ENCODE measurements around the gene ECSCR.
A peak's percentile ranks its signal among the peaks of the same experiment; 100 is the strongest.

The ECSCR gene

DNA sequence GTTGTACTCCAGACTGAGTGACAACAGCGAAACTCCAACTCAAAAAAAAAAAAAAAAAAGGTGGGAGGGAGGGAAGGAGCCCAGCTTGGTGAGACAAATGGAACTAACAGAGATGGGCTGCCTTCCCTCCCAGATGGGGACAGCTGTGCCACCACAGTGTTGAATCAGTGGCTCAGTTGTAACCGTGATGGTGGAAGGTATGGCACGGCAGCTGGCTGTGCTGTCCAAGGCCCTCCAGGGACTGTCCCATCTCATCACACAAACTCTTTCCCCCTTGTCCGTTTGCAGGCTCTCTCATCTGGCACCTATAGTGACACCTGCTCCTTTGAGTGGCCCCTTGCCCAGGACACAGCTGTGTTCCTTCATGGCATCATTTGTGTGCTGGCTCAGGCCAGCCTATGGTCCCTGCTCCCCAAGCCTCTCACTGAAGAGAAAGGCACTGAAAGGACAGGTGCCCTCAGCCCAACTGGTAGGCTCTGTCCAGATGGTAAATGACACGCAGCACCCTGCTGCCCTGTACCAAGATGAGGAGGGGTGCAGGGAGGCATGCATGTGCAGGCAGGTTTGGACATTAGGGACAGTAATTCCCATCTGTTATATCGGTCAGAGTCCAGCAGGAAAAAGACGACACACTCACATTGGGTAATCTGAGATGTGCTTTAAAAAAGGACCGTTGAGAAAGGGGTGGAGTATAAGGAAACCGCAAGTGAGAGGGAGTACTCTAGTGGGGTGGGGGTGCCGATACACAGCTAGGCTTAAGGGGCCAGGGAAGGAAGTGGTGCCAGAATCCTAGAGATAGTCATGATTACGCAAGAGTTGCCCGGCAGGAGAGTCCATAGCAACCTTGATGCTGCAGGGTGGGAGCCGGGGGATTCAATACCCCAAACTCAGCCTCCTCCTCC lies 12.6 kb upstream of the ECSCR start:
- DNase-seq (ENCODE audit: low read depth, low spot score) = no peak

DNA sequence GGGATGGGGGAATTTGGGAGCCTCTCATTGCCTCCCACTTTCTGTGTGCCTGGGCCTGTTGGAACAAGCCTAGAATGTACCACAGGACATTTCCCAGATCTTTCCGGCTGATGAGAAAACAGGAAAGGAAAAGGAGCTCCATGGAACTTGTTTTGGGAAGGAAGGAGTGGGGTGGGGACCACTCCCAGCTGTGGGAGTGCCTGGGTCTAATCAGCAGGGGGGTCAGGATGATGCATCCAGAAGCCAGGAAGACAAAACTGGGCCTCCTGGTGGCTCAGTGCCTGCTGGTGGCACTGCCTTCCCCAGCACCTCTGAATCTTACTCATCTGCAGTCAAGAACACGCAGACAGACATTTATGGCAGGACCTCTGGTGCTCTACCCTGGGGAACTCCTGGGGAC lies 11.0 kb upstream of the ECSCR start:
- no peak for DNase-seq (ENCODE audit: low read depth, low spot score)

DNA sequence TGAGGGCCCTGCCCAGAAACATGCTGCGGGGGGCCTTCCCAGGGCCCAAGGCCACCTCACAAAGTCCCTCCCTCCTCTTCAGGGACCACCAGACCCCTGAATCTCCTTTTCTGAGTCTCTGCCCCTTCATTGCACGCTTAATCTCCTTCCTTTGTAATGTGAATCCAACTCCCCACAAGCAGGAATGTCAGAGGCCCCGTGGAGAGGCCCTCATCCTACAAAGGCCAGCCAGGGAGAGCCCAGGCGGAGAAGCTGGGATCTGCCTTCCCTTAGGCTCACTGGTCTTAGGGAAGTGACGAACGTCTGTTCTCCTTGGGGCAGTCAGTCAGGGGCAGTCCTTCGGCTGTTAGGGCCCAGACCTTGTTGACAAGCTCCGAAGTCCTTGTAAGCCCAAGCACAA lies 10.6 kb upstream of the ECSCR start:
- DNase-seq (ENCODE audit: low read depth, low spot score) = no peak

DNA sequence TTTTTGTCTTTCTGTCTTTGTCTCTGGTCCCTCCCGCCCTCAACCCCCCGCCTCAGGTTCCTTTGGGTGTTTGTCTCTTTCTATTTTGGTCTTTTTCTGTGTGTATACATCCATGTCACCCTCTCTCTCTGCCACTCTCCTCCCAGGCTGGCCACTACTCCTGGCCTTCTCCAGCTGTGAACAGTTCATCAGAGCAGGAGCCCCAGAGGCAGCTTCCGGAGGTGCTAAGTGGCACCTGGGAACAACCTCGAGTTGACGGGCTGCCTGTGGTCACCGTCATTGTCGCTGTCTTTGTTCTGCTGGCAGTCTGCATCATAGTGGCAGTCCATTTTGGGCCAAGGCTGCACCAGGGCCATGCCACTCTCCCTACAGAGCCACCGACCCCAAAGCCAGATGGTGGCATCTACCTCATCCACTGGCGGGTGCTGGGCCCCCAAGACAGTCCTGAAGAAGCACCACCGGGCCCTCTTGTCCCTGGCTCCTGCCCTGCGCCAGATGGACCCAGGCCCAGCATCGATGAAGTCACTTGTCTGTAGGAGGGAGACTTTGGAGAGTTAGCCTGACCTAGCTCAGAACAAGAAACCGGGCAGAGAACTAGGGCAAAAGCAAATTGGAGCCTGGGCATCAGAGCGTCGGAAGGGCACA lies 10.0 kb upstream of the ECSCR start:
- no peak for DNase-seq (ENCODE audit: low read depth, low spot score)

DNA sequence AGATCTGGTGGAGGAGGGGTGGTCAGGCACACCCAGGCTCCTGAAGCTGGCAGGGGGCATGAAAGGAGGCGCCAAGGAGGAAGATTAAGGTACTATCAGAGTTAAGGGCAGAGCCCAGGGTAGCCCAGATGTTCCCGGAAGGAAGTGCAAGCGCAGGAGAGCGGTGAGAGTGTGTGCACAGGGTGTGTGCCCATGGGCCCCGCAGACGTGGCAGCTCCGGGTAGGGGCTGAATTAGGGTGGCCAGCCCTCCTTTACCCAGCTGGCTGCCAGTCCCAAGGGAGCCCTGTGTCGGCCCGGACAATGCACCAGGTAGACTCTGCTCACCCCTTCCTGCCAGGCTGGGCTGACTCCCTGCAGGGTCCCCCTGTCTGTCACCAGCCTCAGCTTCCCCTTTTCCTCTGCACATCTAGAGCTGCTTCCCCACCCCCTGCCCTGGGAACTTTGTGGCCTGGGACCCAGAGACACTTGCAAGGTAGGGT lies 8.3 kb upstream of the ECSCR start, which contains the start of gene SMIM33:
Gene SMIM33 (plus strand): TSS at position 184 of the 480 bp plus-strand sequence. CDS start 118 bp downstream, at position 302.
- no peak for DNase-seq (ENCODE audit: low read depth, low spot score)

DNA sequence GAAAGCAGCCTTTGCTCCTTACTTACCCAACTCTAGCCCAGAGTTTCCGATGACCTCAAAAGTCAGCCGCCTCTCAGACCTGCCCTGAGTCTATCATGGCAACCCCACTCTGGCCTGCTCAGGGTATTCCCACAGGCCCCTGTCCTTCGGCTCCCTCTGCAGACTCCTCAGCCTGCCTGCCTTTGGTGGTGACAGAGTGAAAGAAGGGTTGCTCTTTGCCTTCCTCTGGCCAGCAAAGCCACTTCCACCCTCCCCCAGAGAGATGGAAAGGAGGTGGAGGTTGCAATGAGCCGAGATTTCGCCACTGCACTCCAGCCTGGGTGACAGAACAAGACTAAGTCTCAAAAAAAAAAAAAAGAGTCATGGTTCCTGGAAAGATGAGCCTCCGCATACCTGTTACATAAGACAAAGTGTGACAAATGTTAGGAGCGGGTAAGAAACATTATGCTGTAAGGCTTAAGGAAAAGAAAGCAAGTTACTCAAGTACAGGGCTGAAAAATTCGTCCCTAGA lies 5.9 kb upstream of the ECSCR start:
- DNase-seq (ENCODE audit: low read depth, low spot score) = no peak

DNA sequence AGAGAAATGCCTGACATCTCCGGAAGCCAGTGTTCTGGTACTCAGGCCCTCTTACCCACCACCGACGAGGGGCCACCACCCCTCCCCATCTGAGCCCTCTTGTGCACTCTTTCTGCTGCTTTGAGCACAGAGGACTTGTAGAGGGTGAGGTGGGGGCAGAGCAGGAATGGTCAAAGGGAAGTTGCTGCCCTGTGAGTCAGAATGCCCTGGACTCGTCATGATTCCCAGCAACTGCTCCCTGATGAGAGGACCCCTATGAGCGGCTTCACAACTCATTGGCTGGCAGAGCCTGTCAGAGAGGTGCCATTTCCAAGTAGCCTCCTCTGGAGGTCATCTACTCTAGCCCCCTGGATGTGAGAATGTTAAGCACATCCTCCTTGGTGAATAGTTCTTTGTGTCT lies 845 bp downstream of the ECSCR start:
- no peak for DNase-seq (ENCODE audit: low read depth, low spot score)

DNA sequence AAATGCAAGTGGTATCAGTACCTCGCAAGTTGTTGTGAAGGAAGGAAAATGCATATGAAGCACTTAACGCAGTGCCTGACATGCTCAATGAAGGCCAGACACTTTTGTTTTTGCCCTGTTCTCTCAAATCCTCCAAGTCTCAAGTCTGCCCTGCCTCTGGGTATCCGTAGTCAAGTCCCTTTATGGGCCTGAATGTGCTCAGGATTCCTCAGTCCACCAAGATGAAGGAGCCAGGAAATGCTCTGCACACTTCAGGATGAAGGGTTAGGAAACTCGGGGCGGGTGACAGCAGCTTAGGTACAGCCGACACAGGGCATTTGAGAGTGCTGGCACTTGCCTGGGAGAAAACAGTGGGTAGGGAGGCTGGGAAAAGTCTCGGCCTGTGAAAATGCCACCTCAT lies 1.4 kb downstream of the ECSCR start:
- DNase-seq (ENCODE audit: low read depth, low spot score) = no peak

DNA sequence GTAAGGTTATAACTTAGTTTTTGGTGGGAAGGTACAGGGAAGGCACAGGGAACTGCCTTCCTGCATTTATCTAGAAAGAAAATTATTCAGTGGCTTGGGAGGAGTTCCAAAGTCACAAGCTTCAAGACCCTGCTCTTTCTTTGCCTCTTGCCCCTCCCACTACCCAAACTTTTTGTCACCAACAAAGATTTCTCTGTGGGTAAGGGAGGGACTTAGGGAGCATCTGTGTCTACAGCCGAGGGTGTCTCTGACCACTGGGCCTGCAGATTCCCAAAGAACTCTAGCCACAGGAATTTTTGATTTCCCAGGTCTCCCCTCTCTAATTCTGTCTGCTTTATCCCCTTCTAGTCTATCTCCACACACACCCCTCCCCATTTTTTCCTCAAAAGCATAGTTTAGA lies 2.1 kb downstream of the ECSCR start:
- no peak for DNase-seq (ENCODE audit: low read depth, low spot score)

DNA sequence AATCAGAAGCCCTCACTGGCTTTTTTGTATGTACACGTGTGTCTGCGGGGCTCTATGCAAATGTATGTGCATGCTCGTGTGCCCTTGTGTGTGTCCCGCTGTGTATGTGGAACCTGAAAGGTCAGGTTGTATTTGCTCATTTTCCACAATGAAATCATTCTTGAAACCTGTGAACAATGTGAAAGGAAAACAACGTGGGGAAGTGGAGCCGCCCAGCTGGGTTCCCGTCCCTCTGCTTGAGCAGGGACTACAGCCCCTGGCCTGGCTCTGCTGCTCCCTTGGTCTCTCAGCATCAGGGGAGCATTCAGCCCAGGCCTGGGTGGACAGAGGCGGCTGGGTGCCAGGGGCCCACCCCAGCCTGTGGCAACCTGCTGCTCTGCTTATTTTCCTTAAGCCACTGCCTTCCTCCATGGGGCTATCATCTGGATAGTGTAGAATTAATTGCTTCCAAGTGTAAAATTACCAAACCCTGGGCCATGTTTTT lies 3.0 kb downstream of the ECSCR start:
- DNase-seq (ENCODE audit: low read depth, low spot score) = no peak

DNA sequence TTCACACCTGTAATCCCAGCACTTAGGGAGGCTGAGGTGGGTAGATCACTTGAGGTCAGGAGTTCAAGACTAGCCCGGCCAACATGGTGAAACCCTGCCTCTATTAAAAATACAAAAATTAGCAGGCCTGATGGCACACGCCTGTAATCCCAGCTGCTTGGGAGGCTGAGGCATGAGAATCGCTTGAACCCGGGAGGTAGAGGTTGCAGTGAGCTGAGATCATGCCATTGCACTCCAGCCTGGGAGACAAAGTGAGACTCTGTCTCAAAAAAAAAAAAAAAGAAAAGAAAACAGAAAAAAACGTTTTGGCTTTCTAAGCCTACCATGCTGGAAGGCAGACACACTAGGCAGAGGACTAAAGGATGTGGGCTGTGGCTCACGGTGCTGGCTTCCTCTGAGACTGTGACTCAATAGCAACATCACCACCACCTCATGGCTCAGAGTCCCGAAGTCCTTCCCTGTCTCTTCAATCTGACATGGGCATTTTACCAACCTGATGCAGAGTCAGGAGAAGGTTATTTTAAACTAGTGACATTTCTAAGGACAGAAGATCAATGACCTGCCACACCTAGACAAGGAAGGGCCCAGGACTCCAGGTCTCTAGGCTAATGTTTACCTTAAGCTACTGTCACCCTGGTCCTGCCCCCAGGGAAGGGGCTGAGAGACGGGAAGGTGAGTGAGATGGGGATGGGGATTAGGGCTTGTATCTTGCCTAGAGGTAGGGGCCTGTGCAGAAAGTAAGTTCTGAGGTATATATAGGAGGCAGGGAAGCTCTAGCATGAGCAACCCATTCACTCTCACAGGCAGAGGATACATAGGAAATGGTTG lies 3.7 kb downstream of the ECSCR start:
- DNase-seq (ENCODE audit: low read depth, low spot score) = peak; percentile 29

DNA sequence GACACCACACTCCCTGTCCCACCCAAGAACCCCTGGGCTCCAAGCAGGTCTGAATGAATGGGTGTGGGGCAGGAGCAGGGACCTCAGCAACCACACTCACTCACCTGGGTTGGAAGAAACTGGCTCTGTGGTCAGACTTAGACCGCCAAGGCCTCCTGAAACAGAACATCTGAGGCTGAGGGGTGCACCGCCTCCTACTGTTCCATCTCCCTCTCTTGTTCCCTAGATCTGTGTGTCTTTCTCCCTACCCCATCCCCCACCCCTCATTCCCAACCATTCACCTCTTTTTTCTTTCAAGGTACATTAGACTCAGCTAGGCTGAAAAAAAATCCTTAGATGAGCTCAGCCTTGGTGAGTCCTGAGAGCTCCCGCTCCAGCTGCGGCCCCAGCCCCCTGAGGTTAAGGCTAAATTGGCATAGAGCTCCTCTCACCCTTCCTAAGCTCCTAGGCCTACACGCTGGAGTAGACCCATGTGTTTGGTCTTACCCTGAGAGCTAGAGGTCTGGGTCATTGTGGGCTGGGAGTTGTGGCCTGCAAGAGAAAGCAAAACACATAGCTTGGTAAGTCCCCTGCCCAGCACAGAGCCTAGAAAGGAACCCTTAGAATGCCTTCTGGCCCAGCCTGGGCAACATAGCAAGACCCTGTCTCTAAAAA lies 4.8 kb downstream of the ECSCR start:
- no peak for DNase-seq (ENCODE audit: low read depth, low spot score)

DNA sequence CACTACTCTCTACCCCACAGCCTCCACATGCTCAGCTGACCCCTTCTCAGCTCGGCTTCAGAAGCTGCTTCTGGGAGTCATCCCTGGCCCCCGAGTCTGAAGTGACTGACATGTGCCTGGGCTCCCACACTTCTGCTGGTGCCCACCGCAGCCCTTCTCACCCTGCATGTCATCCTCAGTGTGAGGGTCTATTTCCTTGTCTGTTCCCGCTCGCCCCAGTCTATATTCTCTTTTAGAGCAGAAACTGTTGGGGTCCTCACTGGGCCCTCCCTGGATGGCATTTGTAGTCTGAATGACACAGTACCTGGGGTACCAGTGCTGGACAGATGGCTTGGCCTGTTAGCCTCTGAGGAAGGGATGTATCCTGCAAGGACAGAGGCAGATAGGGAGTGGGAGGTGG lies 5.3 kb downstream of the ECSCR start:
- no peak for DNase-seq (ENCODE audit: low read depth, low spot score)

DNA sequence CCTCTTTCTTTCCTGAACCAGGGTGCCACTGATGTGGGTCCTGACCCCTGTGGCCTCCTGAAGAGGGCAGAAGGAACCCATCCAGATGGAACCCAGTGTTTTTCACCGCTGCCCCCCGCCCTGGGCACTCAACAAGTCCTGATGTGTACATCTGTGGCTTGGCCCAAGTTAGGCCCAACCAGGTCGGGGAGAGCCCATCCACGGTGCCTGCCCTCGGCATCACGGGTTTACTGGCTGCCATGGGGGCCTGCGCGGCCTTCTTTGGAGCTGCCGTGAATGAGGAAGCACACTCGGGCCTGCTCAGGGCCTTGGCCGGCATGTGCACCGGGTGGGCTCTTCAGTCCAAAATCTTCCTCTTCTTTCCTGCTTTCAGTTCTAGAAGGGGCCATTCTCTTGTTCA lies 5.8 kb downstream of the ECSCR start:
- DNase-seq (ENCODE audit: low read depth, low spot score) = no peak

DNA sequence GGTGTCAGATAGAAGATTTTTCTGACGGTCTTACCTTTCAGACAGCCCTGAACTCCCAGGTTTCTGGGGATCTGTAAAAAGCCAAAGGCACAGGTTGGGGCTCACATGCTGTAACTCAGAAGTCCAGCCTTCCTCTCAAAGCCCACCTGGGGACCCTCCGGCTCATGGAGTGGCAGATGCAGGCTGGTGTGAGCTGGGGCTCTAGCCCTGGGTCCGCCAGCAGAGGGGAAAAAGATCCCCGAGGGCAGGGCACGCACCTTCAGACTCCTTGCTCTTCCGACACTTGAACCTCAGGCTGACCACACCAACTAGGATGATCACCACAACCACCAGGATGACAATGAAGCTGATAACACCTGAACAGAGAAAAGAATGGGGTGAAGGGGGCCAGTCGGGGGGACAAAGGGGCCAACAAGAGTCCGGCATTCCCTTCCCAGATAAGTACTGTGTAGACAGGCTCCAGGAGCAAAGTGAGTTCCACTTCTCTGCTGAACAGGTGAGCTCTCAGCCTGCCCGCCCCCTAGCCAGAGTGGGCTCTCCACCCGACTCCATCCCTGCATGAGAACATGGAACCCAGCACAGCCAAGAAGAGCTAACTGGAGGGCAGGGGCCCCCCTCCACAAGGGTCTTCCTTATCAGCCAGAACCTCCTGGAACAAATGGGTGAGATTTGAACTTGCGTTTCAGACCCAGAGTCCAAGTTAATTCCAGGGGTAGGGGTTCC lies 7.8 kb downstream of the ECSCR start:
- DNase-seq (ENCODE audit: low read depth, low spot score) = no peak

DNA sequence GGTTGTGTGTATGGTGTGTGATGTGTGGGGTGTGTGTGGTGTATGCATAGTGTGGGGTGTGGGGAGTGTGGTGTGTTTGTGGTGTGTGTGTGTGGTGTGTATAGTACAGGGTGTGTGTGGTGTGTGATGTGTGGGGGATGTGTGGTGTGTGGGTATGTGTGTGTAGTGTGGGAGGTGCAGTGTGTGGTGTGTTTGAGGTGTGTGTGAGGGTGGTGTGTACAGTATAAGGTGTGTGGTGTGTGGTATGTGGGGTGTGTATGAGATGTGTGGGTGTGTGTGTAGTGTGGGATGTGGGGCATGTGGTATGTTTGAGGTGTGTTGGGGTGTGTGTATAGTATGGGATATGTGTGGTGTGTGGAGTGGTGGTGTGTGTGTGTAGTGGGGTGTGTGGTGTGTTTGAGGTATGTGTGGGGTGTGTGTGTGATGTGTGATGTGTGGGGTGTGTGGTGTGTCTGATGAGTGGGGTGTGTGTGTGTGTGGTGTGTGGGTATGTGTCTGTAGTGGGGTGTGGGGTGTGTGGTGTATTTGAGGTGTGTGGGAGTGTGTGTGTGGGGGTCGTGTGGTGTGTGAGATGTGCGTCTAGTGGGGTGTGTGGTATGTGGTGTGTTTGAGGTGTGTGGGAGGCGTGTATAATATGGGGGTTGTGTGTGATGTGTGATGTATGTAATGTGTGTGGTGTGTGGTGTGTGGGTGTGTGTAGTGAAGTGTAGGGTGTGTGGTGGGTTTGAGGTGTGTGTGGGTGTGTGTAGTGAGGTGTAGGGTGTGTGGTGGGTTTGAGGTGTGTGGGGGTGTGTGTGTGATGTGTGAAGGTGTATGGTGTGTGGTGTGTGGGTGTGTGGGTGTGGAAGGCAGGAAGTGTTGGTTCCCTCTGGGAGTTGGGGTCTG lies 8.6 kb downstream of the ECSCR start:
- DNase-seq (ENCODE audit: low read depth, low spot score) = no peak

DNA sequence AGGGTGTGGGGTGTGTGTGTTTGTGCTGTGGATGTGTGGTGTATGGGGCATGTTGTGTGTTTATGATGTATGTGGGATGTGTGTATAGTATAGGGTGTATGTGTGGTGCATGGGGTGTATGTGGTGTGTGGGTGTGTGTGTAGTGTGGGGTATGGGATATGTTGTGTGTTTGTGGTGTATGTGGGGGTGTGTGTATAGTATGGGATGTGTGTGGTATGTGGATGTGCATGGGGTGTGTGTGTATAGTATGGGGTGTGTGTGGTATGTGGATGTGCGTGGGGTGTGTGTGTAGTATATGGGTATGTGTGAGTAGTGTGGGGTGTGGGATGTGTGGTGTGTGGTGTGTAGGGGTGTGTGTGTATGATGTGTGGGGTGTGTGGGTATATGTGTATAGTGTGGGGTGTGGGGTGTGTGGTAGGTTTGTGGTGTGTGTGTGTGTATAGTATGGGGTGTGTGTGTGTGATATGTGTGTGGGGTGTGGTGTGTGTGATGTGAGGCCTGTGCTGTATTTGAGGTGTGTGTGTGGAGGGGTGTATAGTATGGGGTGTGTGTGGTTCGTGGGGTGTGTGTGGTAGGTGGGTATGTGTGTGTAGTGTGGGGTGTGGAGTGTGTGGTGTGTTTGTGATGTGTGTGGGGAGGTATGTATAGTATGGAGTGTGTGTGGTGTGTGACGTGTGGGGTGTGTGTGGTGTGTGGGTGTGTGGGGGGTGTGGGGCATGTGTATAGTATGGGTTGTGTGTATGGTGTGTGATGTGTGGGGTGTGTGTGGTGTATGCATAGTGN lies 10.5 kb downstream of the ECSCR start:
- DNase-seq (ENCODE audit: low read depth, low spot score) = no peak

DNA sequence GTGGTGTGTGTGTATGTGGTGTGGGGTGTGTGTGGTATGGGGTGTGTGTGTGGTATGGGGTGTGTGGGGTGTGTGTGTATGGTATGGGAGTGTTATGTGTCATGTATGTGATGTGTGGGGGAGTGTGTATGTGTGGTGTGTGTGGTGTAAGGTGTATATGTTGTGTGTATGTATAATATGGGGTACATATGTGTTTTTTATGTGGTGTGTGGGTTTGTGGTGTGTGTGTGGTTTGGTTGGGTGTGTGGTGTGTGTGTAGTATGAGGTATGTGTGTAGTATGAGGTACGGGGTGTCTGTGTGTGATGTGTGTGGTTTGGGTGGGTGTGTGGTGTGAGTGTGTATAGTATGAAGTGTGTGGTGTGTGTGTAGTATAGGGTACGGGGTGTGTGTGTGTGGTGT lies 11.4 kb downstream of the ECSCR start:
- DNase-seq (ENCODE audit: low read depth, low spot score) = no peak

Measured in activated naive CD8-positive, alpha-beta T cell treated with anti-CD3 and anti-CD28 coated beads, Interleukin-2, amount 50 U/mL, for 16 hours (primary cell).